Ovary (tissue), 9 donors: ENCODE data around the gene PLXNA2. TPM values are rescaled to one million over a fixed set of nuclear protein-coding genes. Genes with fewer than 3 reads are reported as not detected.

Experiments used
- DNase-seq, 5 donors: peaks; one replicate each; pipeline ENCODE4 v3.0.0-alpha.2; 2019 to 2020
- H3K27ac ChIP-seq, 2 donors: fragments of 200-600 bp; one replicate each; pipeline versions ENCODE4 v1.5.1 to v1.8.0; 2019 to 2022
- H3K27me3 ChIP-seq: fragments of 200-600 bp; one replicate; pipeline ENCODE4 v1.8.0; 2022
- H3K36me3 ChIP-seq: fragments of 200-600 bp; sonication (generic); one replicate; pipeline ENCODE4 v1.5.1; 2019
- H3K4me1 ChIP-seq: one replicate; pipeline ENCODE4 v1.8.1; 2013; ENCODE audit warnings: mild to moderate bottlenecking, moderate library complexity; ENCODE audit not compliant: insufficient read depth
- H3K4me3 ChIP-seq: fragments of 200-600 bp; sonication (generic); one replicate; pipeline ENCODE4 v1.5.1; 2017
- H3K9me3 ChIP-seq, 2 donors: fragments of 200-600 bp in 1 of 2; sonication (generic) in 1 of 2; one replicate each; pipeline versions ENCODE4 v1.5.1 to v1.8.1; 2013 to 2019; ENCODE audit warnings: mild to moderate bottlenecking in 1 of 2, moderate library complexity in 1 of 2
- EP300 ChIP-seq: sonication (generic); formaldehyde crosslinking; IDR thresholded peaks from one replicate; pipeline ENCODE4 v1.6.1; 2017; ENCODE audit warnings: antibody characterized with exemption
- POLR2A ChIP-seq: fragments of 450-650 bp; IDR thresholded peaks from one replicate; pipeline ENCODE4 v1.6.1; 2017; ENCODE audit warnings: antibody characterized with exemption, mild to moderate bottlenecking, moderate library complexity
- WGBS, 3 donors: extraction: QIAGEN DNeasy Blood & Tissue Kit in 1 of 3; methylation state at CpG; one replicate each; pipeline versions ENCODE4 v1.1.5 to v1.1.7; 2013 to 2017; 5-methylcytosine and 5-hydroxymethylcytosine counted together
- intact Hi-C, 4 donors: fragments of 100-400 bp; cut with DNase I; formaldehyde crosslinking; loops; one replicate each; pipeline versions ENCODE4 v1.11.0 to v1.15.1; 2022 to 2023
- polyA plus RNA-seq, 2 donors: library from polyadenylated mRNA; stranded (reverse); fragments of 200-250 nt in 1 of 2; fragments of 350-450 nt in 1 of 2; fragmentation: Illumina TruSeq in 1 of 2; extraction: RNeasy Lipid Tissue Mini Kit (QIAGEN cat#74804) in 1 of 2; gene quantifications; one replicate each; pipeline ENCODE4 v1.2.3, GENCODE V29; 2013 to 2014
- total RNA-seq, 7 donors: library from RNA; depleted of rRNA in 2 of 7; stranded (reverse); fragments of >200 nt in 2 of 7; fragmentation: NEBNext Ultra II Directional in 3 of 7; extraction: Animal tissue kit (Norgen Biotek cat#: 25700) in 3 of 7; gene quantifications; one replicate each; pipeline versions ENCODE4 v1.1.0 to v1.2.4, GENCODE V29; 2016 to 2023
- TF ChIP-seq, protein P1 (sequence below), 3 donors: fragments of 450-650 bp in 2 of 3; fragments of 200-600 bp in 1 of 3; IDR thresholded peaks; one replicate each; pipeline versions ENCODE4 v1.5.1 to v1.8.0; 2016 to 2022; ENCODE audit warnings: antibody characterized with exemption in 3 of 3, mild to moderate bottlenecking in 1 of 3
- donor health status: DM: no; HTN: no; CAD: no; lungs with moderate emphysema.
- donor health status: DM: no; HTN: no; CAD: no.
- donor health status: Bipolar disorder and iron deficiency.
- donor health status: DM: yes; HTN: yes; CAD: no.
- donor health status: DM: no; HTN: no; CAD: no.
- donor health status: DM: yes; HTN: yes; CAD: no.

PLXNA2 gene
- total and polyA plus RNA-seq, 9 donors = 10.7 to 71.5 (median 44.0) TPM

DNA sequence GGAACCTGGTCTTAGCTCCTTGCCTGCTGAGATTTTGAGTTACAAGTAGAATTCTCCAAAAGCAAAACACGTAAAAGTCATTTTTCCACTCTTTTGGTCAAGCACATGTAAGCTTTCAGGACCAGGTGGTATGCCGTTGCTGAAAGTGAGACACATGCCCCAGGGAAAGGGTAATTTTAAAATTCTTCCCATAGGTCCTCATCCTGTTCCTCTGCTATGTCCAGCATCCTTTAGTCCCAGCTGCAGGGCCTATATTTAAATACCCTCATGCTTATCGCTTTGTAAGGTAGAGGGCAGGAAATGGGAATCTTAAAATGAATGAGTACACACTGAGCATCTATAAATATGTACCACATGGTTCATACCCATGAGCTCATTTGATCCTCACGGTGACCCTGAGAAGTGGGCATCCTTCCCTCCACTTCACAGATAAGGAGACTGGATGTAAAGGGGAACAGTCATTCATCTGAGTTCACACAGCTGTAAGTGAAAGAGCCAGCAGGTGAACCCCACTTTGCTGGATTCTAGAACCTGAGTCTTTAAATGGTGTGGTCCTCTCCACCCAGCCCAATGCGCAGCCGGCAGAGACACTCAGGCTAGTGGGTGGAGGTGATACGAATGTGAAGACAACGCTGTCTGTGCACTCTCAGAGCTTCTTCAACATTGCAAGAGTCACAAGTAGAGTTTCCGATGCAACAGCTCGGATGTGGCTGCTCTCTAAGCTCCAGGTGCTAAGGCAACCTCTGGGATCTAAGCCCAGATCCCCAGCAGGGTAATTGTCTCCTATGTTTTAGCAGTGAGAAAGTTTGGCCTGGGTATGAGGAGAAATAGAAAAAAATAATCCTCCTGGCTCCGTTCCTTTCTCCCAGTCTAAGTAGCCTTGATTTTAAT lies 163.5 kb downstream of the PLXNA2 start:
- TF ChIP-seq POLR2A (no peak), EP300 (no peak)
- TF ChIP-seq, protein P1, sequence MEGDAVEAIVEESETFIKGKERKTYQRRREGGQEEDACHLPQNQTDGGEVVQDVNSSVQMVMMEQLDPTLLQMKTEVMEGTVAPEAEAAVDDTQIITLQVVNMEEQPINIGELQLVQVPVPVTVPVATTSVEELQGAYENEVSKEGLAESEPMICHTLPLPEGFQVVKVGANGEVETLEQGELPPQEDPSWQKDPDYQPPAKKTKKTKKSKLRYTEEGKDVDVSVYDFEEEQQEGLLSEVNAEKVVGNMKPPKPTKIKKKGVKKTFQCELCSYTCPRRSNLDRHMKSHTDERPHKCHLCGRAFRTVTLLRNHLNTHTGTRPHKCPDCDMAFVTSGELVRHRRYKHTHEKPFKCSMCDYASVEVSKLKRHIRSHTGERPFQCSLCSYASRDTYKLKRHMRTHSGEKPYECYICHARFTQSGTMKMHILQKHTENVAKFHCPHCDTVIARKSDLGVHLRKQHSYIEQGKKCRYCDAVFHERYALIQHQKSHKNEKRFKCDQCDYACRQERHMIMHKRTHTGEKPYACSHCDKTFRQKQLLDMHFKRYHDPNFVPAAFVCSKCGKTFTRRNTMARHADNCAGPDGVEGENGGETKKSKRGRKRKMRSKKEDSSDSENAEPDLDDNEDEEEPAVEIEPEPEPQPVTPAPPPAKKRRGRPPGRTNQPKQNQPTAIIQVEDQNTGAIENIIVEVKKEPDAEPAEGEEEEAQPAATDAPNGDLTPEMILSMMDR (IDR thresholded peaks at IDR 0.05) = no peak
- no peak for DNase-seq
- Histone ChIP-seq H3K27me3 (no peaks in the 10 kb centered on the region), H3K27ac (no peak overlapping the region), H3K36me3 (no peaks in the 10 kb centered on the region), H3K4me3 (no peak overlapping the region), H3K4me1 (peaks cover 3% of the 10 kb centered on the region), H3K9me3 (no peaks in the 10 kb centered on the region)
- 87 to 92% (median 88%) methylated on average over 11 of the region's 11 CpGs for WGBS, 3 donors
- intact Hi-C loops = loop anchor here in 2 of 4 donors (5.0 to 10.0 kb wide), 2 partner anchors 162 to 164 kb away; partner anchors contain the start of gene PLXNA2 (in 2 of the 2)

DNA sequence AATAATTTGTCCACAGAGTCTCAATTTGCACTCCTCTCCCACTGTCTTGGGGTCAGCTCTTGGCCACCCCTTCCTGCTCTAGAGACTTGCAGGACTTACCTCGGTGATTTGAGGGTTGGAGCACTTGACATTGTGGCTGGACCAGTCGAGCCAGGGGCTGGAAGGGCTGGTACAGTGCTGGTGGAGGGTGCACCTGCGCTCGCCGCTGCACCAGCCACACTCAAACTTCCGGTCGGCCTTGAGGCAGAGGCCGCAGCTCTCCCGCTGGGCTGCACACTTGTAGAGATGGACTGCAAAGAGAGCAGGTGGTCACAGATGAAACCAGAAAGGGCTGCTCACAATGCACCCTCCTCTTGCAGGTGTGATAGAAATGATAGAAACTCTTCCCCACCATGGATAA lies 165.0 kb downstream of the PLXNA2 start:
- DNase-seq = no peak
- peaks cover 3% of the 10 kb centered on the region for H3K4me1 ChIP-seq
- H3K9me3 ChIP-seq = no peaks in the 10 kb centered on the region
- H3K27me3 ChIP-seq = no peaks in the 10 kb centered on the region
- no peak overlapping the region for H3K27ac ChIP-seq
- 82 to 93% (median 92%) methylated on average over 9 of the region's 9 CpGs for WGBS, 3 donors
- intact Hi-C loops = no loop called here
- H3K4me3 ChIP-seq = no peak overlapping the region
- H3K36me3 ChIP-seq = no peaks in the 10 kb centered on the region
- TF ChIP-seq POLR2A (no peak), EP300 (no peak)
- TF ChIP-seq, protein P1 (IDR thresholded peaks at IDR 0.05) = no peak

DNA sequence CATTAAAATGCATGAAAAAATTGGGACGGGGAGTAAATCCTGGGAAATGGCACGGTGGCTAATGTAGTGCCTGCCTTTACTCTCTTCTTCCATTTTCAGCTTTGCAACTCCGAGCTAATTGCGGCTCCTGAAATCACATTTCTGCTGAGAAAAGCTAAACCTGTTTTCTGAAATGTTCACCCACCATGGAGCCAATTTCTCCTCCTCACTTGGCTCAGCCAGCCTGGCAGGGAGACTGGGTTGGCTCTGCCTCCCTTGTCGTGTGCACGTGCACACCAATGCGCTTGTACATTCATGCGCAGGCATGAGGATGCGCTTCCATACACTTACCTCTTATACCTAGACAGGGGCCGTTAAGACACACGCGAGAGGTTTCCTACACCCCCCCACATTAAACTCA lies 165.4 kb downstream of the PLXNA2 start:
- DNase-seq = no peak
- H3K4me3 ChIP-seq = no peak overlapping the region
- H3K9me3 ChIP-seq = no peaks in the 10 kb centered on the region
- H3K4me1 ChIP-seq = peaks cover 3% of the 10 kb centered on the region
- intact Hi-C loops = no loop called here
- TF ChIP-seq POLR2A (no peak), EP300 (no peak)
- TF ChIP-seq, protein P1 (IDR thresholded peaks at IDR 0.05) = no peak
- H3K27ac ChIP-seq = no peak overlapping the region
- H3K36me3 ChIP-seq = no peaks in the 10 kb centered on the region
- H3K27me3 ChIP-seq = no peaks in the 10 kb centered on the region
- WGBS, 3 donors = 73 to 84% (median 76%) methylated on average over 12 of the region's 12 CpGs

DNA sequence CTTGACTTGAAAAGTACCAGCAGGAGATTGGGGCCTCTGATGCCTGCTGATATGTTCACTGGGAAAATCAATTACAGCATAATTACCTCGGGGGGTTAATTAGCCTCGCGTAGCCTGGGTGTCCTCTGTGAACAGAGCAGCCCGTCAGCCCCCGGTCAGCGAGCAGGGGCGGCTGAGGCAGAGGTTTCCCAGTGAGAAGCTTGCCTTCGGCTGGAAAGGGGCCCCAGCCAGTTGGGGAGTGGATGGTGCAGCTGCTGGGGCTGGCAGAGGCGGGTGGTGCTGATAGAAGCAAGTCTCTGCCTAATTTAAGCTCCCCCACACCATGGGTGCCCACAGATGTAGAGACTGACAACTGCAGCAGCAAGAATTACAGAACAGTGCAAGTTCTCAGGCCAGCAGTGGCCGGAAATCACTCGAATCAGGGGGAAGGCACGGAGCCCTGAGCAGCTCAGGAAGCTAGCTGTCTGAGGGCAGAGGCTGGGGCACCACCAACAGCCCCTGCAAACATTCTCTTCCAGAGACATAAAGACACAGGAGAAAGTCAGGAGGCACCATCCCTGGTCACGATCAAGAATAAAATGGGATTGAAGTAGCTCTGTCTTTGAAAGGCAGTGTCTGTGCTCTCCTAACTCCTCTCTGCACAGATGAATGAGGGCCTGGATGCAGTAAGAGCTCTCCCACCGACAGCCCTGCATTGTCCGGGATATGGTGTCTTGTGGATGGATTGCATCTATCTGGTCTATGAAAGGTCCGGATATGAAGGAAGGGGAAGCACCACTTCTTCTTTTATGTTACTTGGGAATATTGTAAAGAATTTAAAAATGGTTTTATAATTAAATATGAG lies 166.7 kb downstream of the PLXNA2 start:
- Histone ChIP-seq H3K27me3 (no peaks in the 10 kb centered on the region), H3K27ac (no peak overlapping the region), H3K4me1 (peaks cover 2% of the 10 kb centered on the region), H3K4me3 (no peak overlapping the region), H3K36me3 (no peaks in the 10 kb centered on the region), H3K9me3 (no peaks in the 10 kb centered on the region)
- TF ChIP-seq, protein P1 (IDR thresholded peaks at IDR 0.05) = no peak
- no peak for TF ChIP-seq POLR2A
- TF ChIP-seq EP300 = no peak
- intact Hi-C loops = no loop called here
- no peak for DNase-seq
- WGBS, 3 donors = 55 to 75% (median 64%) methylated on average over 16 of the region's 16 CpGs
